BE2C (cell line): Measurements from ENCODE around the gene SCNN1B.
"Not testable (repeated sequence)": the region's sequence is repeated elsewhere in the genome, so short reads cannot be mapped to it uniquely, and the experiment has no call there.

Experiments
- DNase-seq: peaks from one replicate; pipeline ENCODE4 v3.0.0-alpha.2; 2020
- H3K27me3 ChIP-seq: fragments of 250-450 bp; sonication (Bioruptor Pico); 2 replicates; pipeline ENCODE4 v1.5.1; 2020; ENCODE audit warnings: mild to moderate bottlenecking
- H3K36me3 ChIP-seq: fragments of 250-450 bp; sonication (Bioruptor Pico); 2 replicates; pipeline ENCODE4 v1.5.1; 2020; ENCODE audit warnings: mild to moderate bottlenecking
- H3K4me1 ChIP-seq: fragments of 250-450 bp; sonication (Bioruptor Pico); 2 replicates; pipeline ENCODE4 v1.5.1; 2020
- H3K4me3 ChIP-seq: 2 replicates; pipeline ENCODE4 v1.5.1; 2011; ENCODE audit warnings: low read depth, low read length
- H3K9me3 ChIP-seq: fragments of 250-450 bp; sonication (Bioruptor Pico); 2 replicates; pipeline ENCODE4 v1.5.1; 2020
- TF ChIP-seq, protein P1 (sequence below): IDR thresholded peaks from 2 replicates; pipeline ENCODE4 v1.5.1; 2012; ENCODE audit warnings: mild to moderate bottlenecking, low read depth, low read length

SCNN1B gene

GRCh38 chr16:23375643-23376042, 73.5 kb downstream of the SCNN1B start:
- Histone ChIP-seq H3K9me3 (no peaks in the 10 kb centered on the region), H3K4me1 (no peaks in the 10 kb centered on the region), H3K27me3 (no peaks in the 10 kb centered on the region), H3K36me3 (no peaks in the 10 kb centered on the region), H3K4me3 (no peak overlapping the region)
- TF ChIP-seq, protein P1, sequence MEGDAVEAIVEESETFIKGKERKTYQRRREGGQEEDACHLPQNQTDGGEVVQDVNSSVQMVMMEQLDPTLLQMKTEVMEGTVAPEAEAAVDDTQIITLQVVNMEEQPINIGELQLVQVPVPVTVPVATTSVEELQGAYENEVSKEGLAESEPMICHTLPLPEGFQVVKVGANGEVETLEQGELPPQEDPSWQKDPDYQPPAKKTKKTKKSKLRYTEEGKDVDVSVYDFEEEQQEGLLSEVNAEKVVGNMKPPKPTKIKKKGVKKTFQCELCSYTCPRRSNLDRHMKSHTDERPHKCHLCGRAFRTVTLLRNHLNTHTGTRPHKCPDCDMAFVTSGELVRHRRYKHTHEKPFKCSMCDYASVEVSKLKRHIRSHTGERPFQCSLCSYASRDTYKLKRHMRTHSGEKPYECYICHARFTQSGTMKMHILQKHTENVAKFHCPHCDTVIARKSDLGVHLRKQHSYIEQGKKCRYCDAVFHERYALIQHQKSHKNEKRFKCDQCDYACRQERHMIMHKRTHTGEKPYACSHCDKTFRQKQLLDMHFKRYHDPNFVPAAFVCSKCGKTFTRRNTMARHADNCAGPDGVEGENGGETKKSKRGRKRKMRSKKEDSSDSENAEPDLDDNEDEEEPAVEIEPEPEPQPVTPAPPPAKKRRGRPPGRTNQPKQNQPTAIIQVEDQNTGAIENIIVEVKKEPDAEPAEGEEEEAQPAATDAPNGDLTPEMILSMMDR, result no peak
- DNase-seq, result no peak

DNA sequence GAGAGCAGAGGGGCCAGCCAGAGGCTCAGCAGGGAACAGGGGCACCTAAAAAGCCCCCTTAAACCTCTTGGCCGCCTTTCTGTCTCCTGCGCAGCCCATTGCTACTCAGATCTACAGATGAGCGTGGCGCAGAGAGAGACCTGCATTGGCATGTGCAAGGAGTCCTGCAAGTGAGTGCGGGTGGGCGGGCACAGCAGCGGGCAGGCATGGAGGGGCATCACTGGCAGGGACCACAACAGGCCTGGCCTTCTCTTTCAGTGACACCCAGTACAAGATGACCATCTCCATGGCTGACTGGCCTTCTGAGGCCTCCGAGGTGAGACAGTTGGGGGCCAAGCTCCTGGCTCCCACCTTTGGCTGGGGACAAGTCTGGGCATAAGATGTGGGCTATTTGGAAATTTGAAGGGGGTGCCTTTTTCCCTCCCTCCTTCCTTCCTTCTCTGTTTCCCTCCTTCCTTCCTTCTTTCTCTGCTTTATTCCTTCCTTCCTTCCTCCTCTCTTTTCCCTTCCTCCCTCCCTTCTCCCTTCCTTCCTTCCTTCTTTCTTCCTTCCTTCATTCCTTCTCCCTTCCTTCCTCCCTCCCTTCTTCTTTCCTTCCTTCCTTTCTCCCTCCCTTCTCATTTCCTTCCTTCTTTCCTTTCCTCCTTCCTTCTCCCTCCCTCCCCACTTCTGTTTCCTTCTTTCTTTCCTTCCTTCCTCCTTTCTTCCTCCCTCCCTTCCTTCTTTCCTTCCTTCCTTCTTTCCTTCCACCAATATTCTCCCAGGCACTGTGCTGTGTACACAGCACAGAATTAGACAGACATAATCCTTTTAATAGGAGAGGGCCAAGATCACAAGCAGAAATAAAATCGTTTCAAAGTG, 75.2 kb downstream of the SCNN1B start:
- TF ChIP-seq, protein P1, result no peak
- Histone ChIP-seq H3K9me3 (no peaks in the 10 kb centered on the region), H3K4me1 (no peaks in the 10 kb centered on the region), H3K4me3 (no peak overlapping the region), H3K27me3 (no peaks in the 10 kb centered on the region), H3K36me3 (no peaks in the 10 kb centered on the region)
- DNase-seq, result no peak

DNA sequence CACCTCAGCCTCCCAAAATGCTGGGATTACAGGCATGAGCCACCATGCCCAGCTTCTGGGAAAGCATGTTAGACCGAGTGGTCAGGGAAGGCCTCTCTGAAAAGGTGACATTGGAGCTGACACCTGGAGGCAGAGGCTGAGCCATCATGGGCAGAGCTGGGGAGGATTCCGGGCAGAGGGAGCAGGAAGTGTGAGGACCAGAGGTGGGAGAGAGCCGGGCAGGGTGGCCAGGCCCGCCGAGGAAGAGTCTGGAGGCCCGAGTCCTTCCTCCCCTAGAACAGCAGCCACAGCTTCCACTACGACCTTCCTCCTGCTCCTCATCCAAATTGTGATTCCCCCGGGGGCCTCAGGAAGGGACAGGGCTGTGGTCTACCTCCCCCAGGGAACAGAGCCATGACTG, 76.2 kb downstream of the SCNN1B start:
- no peaks in the 10 kb centered on the region for H3K36me3 ChIP-seq
- DNase-seq, result no peak
- TF ChIP-seq, protein P1, result no peak
- H3K27me3 ChIP-seq, result no peaks in the 10 kb centered on the region
- H3K4me3 ChIP-seq, result no peak overlapping the region
- H3K9me3 ChIP-seq, result no peaks in the 10 kb centered on the region
- H3K4me1 ChIP-seq, result no peaks in the 10 kb centered on the region

DNA sequence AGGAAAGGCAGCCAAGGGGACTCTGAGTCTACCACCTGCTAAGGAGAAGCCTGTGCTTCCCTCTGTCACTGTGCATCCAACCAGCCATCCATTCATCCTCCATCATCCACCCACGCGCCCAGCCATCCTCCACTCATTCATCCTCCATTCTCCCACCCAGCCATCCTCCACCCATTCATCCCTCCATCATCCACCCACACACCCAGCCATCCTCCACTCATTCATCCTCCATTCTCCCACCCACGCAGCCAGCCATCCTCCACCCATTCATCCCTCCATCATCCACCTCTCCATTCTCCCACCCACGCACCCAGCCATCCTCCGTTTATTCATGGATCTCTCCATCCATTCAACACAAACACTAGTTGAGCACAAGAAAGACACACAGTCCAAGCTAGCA, 76.8 kb downstream of the SCNN1B start:
- no peaks in the 10 kb centered on the region for H3K27me3 ChIP-seq
- H3K9me3 ChIP-seq, result no peaks in the 10 kb centered on the region
- no peaks in the 10 kb centered on the region for H3K36me3 ChIP-seq
- TF ChIP-seq, protein P1, result no peak
- DNase-seq, result no peak
- no peak overlapping the region for H3K4me3 ChIP-seq
- H3K4me1 ChIP-seq, result no peaks in the 10 kb centered on the region

DNA sequence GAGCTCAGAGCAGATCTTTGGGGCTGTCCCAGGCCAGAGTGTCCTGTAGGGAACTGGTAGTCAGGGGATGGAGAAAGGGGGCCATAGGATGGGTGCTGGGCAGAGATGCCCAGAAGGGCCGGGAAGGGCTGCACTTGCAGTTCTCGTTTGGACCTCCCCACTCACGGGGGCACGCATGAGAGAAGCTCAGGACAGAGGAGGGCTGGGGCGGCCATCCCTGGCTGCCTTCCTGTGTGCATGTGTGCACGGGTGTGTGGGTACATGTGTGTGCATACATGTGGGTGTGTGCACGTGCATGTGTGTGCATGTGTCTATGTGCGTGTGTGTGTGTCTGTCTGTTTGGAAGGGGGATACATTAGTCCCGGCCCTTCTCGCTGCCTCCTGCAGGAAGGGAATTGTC, 77.6 kb downstream of the SCNN1B start:
- no peaks in the 10 kb centered on the region for H3K27me3 ChIP-seq
- TF ChIP-seq, protein P1, result no peak
- no peaks in the 10 kb centered on the region for H3K9me3 ChIP-seq
- H3K4me1 ChIP-seq, result no peaks in the 10 kb centered on the region
- H3K36me3 ChIP-seq, result no peaks in the 10 kb centered on the region
- H3K4me3 ChIP-seq, result no peak overlapping the region
- DNase-seq, result no peak

DNA sequence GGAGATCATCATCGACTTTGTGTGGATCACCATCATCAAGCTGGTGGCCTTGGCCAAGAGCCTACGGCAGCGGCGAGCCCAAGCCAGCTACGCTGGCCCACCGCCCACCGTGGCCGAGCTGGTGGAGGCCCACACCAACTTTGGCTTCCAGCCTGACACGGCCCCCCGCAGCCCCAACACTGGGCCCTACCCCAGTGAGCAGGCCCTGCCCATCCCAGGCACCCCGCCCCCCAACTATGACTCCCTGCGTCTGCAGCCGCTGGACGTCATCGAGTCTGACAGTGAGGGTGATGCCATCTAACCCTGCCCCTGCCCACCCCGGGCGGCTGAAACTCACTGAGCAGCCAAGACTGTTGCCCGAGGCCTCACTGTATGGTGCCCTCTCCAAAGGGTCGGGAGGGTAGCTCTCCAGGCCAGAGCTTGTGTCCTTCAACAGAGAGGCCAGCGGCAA, 78.4 kb downstream of the SCNN1B start:
- H3K36me3 ChIP-seq, result no peaks in the 10 kb centered on the region
- no peak overlapping the region for H3K4me3 ChIP-seq
- H3K4me1 ChIP-seq, result no peaks in the 10 kb centered on the region
- no peaks in the 10 kb centered on the region for H3K27me3 ChIP-seq
- DNase-seq, result no peak
- TF ChIP-seq, protein P1, result no peak
- no peaks in the 10 kb centered on the region for H3K9me3 ChIP-seq

GRCh38 chr16:23381702-23382101, 79.6 kb downstream of the SCNN1B start:
- DNase-seq, H3K36me3 ChIP-seq, H3K4me3 ChIP-seq, H3K27me3 ChIP-seq, H3K9me3 ChIP-seq, H3K4me1 ChIP-seq: not testable (repeated sequence)
